ENCODE data around the gene P3R3URF. TPM values are rescaled to one million over a fixed set of nuclear protein-coding genes. Genes with fewer than 3 reads are reported as not detected.

P3R3URF gene
- total and polyA plus RNA-seq, 2 donors (not counting 3 experiments of a cell fraction or from before 2014, with no cell fraction given) = not detected

DNA sequence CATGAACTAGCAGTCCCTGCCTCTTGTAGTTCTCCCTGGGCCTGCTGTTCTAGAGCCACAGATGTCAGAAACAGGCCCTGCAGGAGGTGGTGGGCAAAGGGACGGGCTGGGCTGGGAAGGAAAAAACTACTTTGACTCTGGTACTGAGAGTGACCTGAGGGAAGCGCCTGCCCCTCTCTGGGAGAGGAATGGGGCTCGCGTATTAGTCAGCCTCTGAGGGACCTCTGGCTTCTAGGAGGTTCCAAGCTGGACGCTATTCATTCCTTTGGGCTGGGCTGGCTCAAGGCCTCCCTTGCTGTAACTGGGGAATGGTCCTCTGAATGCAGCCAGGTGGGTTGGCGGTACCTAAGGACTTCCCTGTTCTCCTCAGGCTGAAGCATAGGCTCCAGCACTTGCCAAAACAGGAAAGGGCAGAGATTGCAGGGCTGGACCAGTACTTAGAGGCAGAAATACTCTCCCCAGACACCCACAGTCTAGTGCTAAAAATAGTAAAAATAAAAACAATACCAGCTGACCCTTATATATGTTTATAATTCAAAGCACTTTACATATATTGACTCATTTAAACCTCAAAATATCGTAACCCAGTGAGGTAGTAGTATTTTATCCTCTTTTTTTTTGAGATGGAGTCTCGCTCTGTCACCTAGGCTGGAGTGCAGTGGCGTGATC lies 14.9 kb upstream of the P3R3URF start:
- Histone ChIP-seq H3K36me3 (ENCODE audit: control insufficient read depth in 2 of 2, extremely low read depth in 1 of 2, insufficient read depth in 2 of 2, low read length in 2 of 2) (peaks cover 0 to 26% of the 10 kb centered on the region in 2 experiments), H3K79me2 (ENCODE audit: control insufficient read depth, insufficient read depth, low read length) (no peaks in the 10 kb centered on the region), H3K27me3 (ENCODE audit: control insufficient read depth in 2 of 2, insufficient read depth in 2 of 2, low read length in 2 of 2) (no peaks in the 10 kb centered on the region), H3K9me3 (replicated peaks; ENCODE audit: control insufficient read depth, insufficient read depth, low read length) (no peaks in the 10 kb centered on the region), H2AFZ (ENCODE audit: low read depth, low read length) (no peak overlapping the region), H4K20me1 (replicated peaks; ENCODE audit: control insufficient read depth, extremely low read depth, insufficient read depth, low read length) (no peaks in the 10 kb centered on the region), H3K9ac (replicated peaks; ENCODE audit: extremely low read depth, insufficient read depth, low read length) (no peak overlapping the region), H3K9me1 (replicated peaks; ENCODE audit: control insufficient read depth, extremely low read depth, insufficient read depth, low read length) (no peaks in the 10 kb centered on the region), H3K4me3 (replicated peaks in 1 of 3; ENCODE audit: insufficient read depth in 1 of 3, low read depth in 1 of 3, low read length in 3 of 3) (no peak overlapping the region), H3K4me1 (ENCODE audit: control insufficient read depth, extremely low read depth, insufficient read depth, low read length) (no peaks in the 10 kb centered on the region), H3K4me2 (ENCODE audit: insufficient read depth, low read length) (no peak overlapping the region), H3K27ac (ENCODE audit: insufficient read depth, low read depth, low read length) (no peak overlapping the region)
- BruUV-seq (replicated peaks) = no TSS peak
- POLR2A ChIA-PET = no interaction called here
- DNase-seq (ENCODE audit: low read depth, low spot score) (no peak), FAIRE-seq (no peak)
- CTCF ChIA-PET = interaction anchor here (0.9 to 1.2 kb wide), 2 partner anchors 10 to 32 kb away, joined by 3 to 4 read pairs; no protein-coding TSS in a partner anchor
- no peak for TF ChIP-seq POLR2A (IDR thresholded peaks at IDR 0.05; ENCODE audit: low read depth, low read length)
- no peak for TF ChIP-seq FOS (IDR thresholded peaks at IDR 0.05; ENCODE audit: borderline replicate concordance, insufficient read depth, low read length)
- no peak for TF ChIP-seq MYC (IDR thresholded peaks at IDR 0.05; ENCODE audit: low read depth, low read length)
- TF ChIP-seq POLR2AphosphoS5 (IDR thresholded peaks at IDR 0.05; ENCODE audit: insufficient read depth, low read depth, low read length) = no peak
- no peak for TF ChIP-seq GATA2 (IDR thresholded peaks at IDR 0.05; ENCODE audit: insufficient read depth, insufficient read length, low read depth, low read length)
- TF ChIP-seq EZH2 (IDR thresholded peaks at IDR 0.05; ENCODE audit: borderline replicate concordance, low read depth, low read length, severe bottlenecking) = no peak
- intact Hi-C loops (cut with micrococcal nuclease) (no loop called here), dilution Hi-C loops (cut with MboI; ENCODE audit: extremely low pct_ligation_motif_present, low sequenced_read_pairs) (loop anchor here (25.0 kb wide), 1 partner anchor 154 kb away; no protein-coding TSS in a partner anchor)

DNA sequence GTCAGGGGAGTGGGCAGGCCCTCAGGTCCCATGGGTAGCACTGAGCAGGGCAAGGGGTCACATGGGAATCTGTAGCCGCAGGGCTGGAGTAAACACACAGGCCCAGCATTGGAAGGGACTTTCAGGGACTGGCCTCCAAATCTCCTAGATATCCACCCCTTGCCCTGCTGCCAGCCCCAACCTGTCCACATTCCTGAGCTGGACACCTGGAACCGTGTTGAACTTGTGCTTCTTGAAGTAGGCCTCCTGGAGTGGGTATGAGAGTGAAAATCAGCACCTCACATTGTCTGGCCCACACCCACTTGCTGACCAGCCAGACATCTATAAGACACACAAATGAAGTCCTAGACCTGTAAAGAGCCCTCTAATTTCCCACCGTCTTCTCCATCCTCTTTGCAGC lies 14.3 kb upstream of the P3R3URF start:
- Histone ChIP-seq H3K79me2 (ENCODE audit: control insufficient read depth, insufficient read depth, low read length) (no peaks in the 10 kb centered on the region), H3K9ac (replicated peaks; ENCODE audit: extremely low read depth, insufficient read depth, low read length) (no peak overlapping the region), H3K4me1 (ENCODE audit: control insufficient read depth, extremely low read depth, insufficient read depth, low read length) (no peaks in the 10 kb centered on the region), H3K4me2 (ENCODE audit: insufficient read depth, low read length) (no peak overlapping the region), H3K9me1 (replicated peaks; ENCODE audit: control insufficient read depth, extremely low read depth, insufficient read depth, low read length) (no peaks in the 10 kb centered on the region), H2AFZ (ENCODE audit: low read depth, low read length) (no peak overlapping the region), H3K4me3 (replicated peaks in 1 of 3; ENCODE audit: insufficient read depth in 1 of 3, low read depth in 1 of 3, low read length in 3 of 3) (no peak overlapping the region), H4K20me1 (replicated peaks; ENCODE audit: control insufficient read depth, extremely low read depth, insufficient read depth, low read length) (no peaks in the 10 kb centered on the region), H3K27me3 (ENCODE audit: control insufficient read depth in 2 of 2, insufficient read depth in 2 of 2, low read length in 2 of 2) (no peaks in the 10 kb centered on the region), H3K36me3 (ENCODE audit: control insufficient read depth in 2 of 2, extremely low read depth in 1 of 2, insufficient read depth in 2 of 2, low read length in 2 of 2) (peaks cover 0 to 26% of the 10 kb centered on the region in 2 experiments), H3K27ac (ENCODE audit: insufficient read depth, low read depth, low read length) (no peak overlapping the region), H3K9me3 (replicated peaks; ENCODE audit: control insufficient read depth, insufficient read depth, low read length) (no peaks in the 10 kb centered on the region)
- no peak for TF ChIP-seq EZH2 (IDR thresholded peaks at IDR 0.05; ENCODE audit: borderline replicate concordance, low read depth, low read length, severe bottlenecking)
- no peak for TF ChIP-seq JUN (IDR thresholded peaks at IDR 0.05; ENCODE audit: borderline replicate concordance, insufficient read depth, insufficient read length, low read depth)
- TF ChIP-seq GATA2 (IDR thresholded peaks at IDR 0.05; ENCODE audit: insufficient read depth, insufficient read length, low read depth, low read length) = no peak
- BruUV-seq (replicated peaks) = no TSS peak
- dilution Hi-C loops (cut with MboI; ENCODE audit: extremely low pct_ligation_motif_present, low sequenced_read_pairs) (loop anchor here (25.0 kb wide), 1 partner anchor 153 kb away; no protein-coding TSS in a partner anchor), intact Hi-C loops (cut with micrococcal nuclease) (no loop called here)
- DNase-seq (ENCODE audit: low read depth, low spot score) = no peak
- ChIA-PET CTCF (interaction anchor here (0.9 to 1.2 kb wide), 2 partner anchors 9 to 33 kb away, joined by 3 to 4 read pairs; no protein-coding TSS in a partner anchor), POLR2A (interaction anchor here (0.6 kb wide), 1 partner anchor 22 kb away, joined by 7 read pairs; no protein-coding TSS in a partner anchor)
- FAIRE-seq = no peak
